AML-193 (cell line): ENCODE measurements around the gene DHRS7.
"Not testable (repeated sequence)": the region's sequence is repeated elsewhere in the genome, so short reads cannot be mapped to it uniquely, and the experiment has no call there.

ENCODE experiments used
- DNase-seq, 2 experiments: peaks; one replicate each; lab custom pipeline; 2025; lab: John Stamatoyannopoulos, UW

DHRS7 gene

GRCh38 chr14:60134702-60135101 is 30.5 kb downstream of the DHRS7 start:
- no peak for DNase-seq

DNA sequence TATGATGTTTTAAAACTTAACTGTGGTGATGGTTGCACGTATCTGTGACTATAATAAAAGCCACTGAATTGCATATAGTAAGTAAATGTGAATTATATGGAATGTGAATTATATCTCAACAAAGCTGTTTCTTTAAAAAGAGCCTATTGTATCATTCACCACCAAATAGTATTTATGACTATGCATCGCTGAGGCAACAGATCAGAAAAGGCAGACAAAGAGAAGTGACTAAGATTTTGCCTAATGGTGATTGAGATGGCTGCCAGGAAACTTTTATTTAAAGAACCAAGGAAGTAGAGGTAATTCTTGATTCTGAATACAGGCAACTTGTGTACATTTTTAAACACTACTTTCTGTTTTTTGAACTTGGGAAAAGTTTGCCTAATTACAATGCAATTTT is 31.7 kb downstream of the DHRS7 start:
- DNase-seq, result no peak

DNA sequence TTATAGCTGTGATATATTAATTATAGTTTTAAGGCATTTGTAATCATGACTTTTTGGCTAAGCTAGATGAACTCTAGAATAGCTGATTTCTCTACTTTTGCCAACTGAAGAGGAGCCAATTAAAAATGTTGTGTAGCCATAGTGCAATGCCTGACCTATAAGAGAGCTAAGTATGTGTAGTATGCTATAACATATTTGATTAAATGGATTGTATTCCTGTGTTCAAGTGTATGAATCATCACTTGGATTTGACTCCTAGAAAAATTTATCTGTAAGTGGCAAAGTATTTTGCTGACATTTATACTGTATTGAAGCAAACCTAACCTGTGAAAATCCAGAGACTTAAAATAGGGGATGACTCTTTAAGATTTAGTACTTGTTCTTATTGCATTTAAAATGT is 39.3 kb downstream of the DHRS7 start:
- DNase-seq, result no peak

- DNase-seq, result no peak
Measured at GRCh38 chr14:60116181-60116580, 49.0 kb downstream of the DHRS7 start.

- DNase-seq, result no peak
Measured at GRCh38 chr14:60114881-60115280, 50.3 kb downstream of the DHRS7 start.

DNA sequence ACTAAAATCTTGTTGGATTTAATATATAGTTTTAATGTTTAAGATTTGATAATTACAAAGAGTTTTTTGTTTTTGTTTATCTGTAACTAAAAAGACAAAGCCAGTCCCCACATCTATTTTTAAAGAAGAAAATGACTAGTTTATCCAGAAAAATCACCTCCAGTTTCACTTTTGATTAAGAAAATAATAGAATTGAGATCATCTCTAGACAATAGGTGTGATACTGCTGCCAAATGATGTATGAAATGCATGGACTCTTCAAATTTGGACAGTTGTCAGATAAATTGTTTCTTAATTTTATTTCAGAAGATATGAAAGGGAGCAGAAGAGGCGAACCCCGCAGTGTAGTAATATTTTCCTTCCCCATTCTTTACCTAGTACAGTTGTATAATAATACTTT is 53.5 kb downstream of the DHRS7 start:
- no peak for DNase-seq

DNA sequence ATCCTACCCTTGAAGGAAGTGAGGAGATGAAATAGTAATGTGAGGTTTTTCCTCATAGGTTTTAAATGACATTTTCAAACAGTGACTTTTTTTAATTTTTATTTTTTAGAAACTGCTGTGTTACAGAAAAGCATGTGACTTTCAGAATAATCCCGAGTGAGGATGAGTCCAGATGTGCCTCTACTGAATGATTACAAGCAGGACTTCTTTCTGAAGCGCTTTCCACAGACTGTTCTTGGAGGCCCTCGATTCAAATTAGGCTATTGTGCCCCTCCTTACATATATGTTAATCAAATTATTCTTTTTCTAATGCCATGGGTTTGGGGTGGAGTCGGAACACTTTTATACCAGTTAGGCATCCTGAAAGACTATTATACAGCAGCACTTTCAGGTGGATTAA is 57.7 kb downstream of the DHRS7 start:
- no peak for DNase-seq

DNA sequence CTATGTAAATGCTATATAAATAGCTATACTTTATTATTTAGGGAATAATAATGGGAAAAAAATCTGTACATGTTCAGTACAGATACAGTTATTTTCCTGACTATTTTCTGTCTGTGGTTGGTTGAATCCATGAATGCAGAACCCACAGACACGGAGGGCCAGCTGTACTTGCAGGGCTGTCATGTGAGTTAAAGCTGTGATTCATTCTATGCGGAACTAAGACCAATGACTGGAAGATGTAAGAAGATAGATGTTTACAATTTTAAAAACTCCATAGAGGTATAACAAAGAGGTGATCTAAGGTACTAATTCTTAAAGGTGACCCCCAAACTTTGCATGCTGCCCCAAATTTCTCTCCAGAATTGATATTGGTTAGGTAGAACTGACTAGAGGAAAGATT is 58.9 kb downstream of the DHRS7 start:
- no peak for DNase-seq

GRCh38 chr14:60102389-60102788 is 62.8 kb downstream of the DHRS7 start:
- DNase-seq, result no peak

DNA sequence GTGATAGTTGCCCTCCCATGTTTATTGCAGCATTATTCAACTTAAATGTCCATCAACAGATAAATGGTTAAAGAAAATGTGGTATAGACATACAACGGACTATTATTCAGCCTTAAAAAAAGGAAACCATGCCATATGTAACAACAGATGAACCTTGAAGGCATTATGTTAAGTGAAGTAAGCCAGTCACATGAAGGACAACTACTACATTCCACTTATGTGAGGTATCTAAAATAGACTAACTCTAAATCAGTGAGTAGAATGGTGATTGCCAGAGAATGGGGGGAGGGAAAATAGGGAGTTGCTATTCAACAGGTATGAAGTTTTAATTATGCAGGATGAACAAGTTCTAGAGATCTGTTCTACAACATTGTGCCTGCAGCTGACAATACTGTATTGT is 63.4 kb downstream of the DHRS7 start:
- DNase-seq, result no peak

GRCh38 chr14:60099855-60100254 is 65.3 kb downstream of the DHRS7 start:
- DNase-seq, result not testable (repeated sequence)

- no peak for DNase-seq
Measured at GRCh38 chr14:60097974-60098373, 67.2 kb downstream of the DHRS7 start.

GRCh38 chr14:60095781-60096450 is 69.3 kb downstream of the DHRS7 start:
- DNase-seq, result no peak

DNA sequence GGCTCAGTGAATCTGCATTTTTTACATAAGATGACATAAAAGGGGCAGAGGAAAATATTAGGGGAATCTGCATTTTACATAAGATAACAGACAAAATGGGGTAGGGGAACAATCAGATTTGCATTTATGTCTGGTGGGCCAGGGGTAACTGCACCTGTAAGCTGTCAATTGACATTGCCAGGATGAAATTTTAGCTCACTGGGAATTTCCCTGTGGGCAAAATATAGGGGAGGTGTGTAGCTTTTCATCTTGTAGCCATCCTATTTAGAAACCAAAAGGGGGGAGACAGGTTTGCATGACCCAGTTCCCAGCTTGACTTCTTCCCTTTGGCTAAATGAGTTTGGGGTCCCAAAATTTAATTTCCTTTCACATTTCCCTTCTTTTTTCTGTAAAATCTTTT is 70.0 kb downstream of the DHRS7 start:
- no peak for DNase-seq

GRCh38 chr14:60094306-60094897 is 70.8 kb downstream of the DHRS7 start:
- DNase-seq, result peak in 1 of 2 experiments; percentile 6
